SK-N-MC (cell line): ENCODE results near the gene AASS.

Experiments
- EZH2 ChIP-seq: fragments of 200-600 bp; sonication (generic); IDR thresholded peaks from one replicate; pipeline ENCODE4 v1.6.1; 2017; ENCODE audit warnings: antibody characterized with exemption
- POLR2AphosphoS5 ChIP-seq: IDR thresholded peaks from 2 replicates; pipeline ENCODE4 v1.6.1; 2012; ENCODE audit warnings: mild to moderate bottlenecking, low read depth, low read length, borderline replicate concordance

- no peak for TF ChIP-seq EZH2
- no peak for TF ChIP-seq POLR2AphosphoS5
Observed at GRCh38 chr7:122073635-122074034, 70.4 kb downstream of the AASS start.
